Hematopoietic multipotent progenitor cell (in vitro differentiated cells): ENCODE data around the gene STPG1. TPM values are rescaled to one million over a fixed set of nuclear protein-coding genes. Genes with fewer than 3 reads are reported as not detected.

Experiments
- DNase-seq, 3 donors: peaks; one replicate each; pipeline ENCODE4 v3.0.0-alpha.2; 2011 to 2015; ENCODE audit warnings: low read depth in 2 of 3, low spot score in 2 of 3
- total RNA-seq: library from RNA; depleted of rRNA; stranded (reverse); fragments of >200 nt; gene quantifications from one replicate; pipeline ENCODE4 v1.2.3, GENCODE V29; 2012

The STPG1 gene
- total RNA-seq, 1 donor: 3.5 TPM

- no peak for DNase-seq
Observed at GRCh38 chr1:24347159-24347934, 66.2 kb downstream of the STPG1 start.

DNA sequence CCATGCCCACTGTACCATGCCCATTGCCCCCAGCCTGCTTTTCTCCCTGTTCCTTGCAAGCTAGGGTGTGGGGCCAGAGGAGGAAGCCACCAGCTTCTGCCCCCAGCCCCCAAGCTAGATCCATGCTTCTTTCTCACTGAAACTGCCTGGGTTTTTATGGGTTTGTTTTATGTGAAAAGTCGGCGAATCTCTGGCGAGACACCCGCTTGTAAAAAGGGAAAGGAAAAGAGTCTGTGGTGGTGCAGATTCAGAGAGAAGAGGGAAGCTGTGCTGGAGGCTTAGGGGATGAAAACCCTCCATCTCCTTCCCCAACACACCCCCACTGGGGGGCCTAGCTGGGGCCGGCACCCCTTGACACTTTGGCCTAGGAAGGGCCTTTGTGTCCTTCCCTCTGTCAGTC is 68.2 kb downstream of the STPG1 start:
- DNase-seq: no peak

- DNase-seq: no peak
Observed at GRCh38 chr1:24344090-24344742, 69.4 kb downstream of the STPG1 start.

DNA sequence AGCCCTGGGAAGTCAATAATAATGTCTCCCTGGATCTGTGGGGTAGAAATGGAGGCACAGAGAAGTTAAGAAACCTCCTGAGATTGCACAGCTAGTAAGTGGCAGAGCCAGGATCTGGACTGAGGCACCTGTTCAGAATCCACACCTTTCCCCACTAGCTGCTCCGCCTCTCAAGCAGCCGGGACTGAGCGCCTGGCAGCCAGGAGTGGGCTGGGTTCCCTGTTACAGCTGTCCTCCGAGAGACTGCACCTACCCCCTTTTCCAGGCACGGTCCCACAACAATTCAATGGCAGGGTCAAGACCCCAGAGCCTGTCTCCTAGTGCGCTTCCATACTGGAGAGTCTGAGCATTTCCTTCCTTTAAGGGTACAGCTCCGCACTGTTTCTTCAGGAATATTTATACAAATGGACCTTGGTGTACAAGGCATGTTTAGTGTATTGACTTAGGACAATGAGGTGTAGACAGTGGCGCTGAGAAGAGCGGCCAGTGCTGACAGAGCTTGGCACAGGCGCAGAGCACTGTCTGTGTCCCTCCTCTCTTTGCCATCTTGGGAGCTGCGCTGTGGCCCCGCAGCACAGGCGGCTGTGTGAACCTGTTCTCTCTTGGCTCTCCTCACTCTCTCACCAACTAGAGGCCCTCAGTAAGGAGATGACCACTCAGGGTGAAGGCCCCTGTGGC is 70.0 kb downstream of the STPG1 start:
- no peak for DNase-seq

GRCh38 chr1:24341260-24341659 is 72.3 kb downstream of the STPG1 start:
- no peak for DNase-seq

DNA sequence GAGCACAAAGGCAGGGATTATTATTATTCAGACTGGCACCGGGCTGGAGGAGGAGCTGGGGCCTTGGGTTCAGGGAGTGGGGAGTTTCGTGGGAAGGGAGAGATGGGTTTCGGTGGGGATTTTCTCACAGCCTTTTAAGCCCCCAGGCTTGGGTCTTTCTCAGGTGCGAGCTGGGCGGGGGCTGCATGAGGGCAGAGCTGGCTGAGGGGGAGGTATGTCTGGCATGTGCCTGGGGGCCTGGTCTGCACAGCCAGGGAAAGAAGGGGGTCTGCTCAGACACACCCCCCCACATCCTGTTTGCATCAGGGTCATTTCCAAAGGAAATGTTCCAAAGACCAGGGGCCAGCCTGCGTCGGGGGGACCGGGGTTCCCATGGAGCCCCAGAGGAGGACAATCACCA is 72.8 kb downstream of the STPG1 start:
- no peak for DNase-seq

GRCh38 chr1:24339996-24340395 is 73.6 kb downstream of the STPG1 start:
- no peak for DNase-seq

- DNase-seq: no peak
Observed at GRCh38 chr1:24338447-24338846, 75.1 kb downstream of the STPG1 start.

DNA sequence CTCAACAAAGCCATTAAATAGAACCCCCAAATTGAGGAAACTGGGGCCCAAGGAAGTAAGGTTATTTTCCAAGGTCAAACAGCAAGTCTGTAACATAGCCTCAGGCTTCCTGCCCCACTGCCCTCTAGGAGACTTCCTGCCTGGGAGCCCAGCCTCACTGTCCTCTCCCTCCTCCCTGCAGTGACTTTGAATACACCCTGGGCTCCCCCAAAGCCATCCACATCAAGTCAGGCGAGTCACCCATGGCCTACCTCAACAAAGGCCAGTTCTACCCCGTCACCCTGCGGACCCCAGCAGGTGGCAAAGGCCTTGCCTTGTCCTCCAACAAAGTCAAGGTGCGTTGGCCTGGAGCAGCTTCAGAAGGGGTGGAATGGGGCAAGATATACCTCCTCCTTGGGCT is 76.1 kb downstream of the STPG1 start:
- DNase-seq: no peak

DNA sequence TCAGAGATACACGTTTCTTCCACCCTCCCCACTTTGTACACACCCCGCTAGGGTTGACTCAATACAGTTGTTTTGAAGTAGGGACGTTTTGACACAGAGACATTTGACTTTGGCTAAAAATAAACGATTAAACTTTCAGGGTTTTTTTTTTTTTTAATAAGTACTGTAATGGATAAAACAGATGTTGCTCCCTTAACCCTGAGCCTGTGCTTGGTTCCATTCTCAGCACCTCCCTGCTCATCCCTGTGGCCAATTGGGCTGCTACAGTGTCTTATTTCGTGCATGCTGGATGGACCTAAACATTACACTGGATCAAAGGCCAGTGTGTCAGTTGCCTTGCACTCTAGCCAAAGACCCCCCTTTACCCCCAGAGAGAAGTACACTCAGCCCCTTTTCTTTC is 77.5 kb downstream of the STPG1 start:
- no peak for DNase-seq

DNA sequence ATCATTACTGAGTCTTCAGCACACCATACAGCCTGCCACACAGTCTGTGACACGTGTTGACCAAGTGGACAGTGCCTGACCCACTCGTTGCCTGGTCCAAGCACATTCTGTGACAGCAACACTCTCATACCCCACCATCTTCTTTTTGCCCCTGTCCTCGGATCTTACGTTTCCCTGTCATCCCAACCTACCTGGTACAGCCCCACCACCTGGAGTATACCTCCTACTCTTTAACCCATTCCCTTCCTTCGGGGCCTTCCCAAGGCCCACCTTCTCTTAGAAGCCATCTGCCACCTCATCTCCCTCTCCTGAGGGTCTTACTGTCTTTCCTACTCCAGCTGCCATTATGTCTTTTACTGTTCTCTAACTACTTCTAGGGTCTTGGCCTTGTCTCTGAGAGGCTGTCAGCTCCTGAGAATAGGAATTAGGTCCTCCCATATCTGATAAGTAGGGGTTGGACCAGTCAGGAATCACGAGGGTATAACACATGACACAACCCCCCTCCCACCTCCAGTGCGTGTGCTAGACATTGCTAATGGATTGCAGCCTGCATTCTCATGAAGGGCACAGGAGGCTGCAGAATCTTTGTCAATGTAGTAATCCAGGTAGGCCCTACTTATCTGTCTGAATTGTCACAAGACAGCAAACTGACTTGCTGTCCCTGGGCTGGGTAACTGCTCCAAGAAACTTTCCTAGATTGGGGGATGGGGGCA is 81.5 kb downstream of the STPG1 start:
- no peak for DNase-seq

DNA sequence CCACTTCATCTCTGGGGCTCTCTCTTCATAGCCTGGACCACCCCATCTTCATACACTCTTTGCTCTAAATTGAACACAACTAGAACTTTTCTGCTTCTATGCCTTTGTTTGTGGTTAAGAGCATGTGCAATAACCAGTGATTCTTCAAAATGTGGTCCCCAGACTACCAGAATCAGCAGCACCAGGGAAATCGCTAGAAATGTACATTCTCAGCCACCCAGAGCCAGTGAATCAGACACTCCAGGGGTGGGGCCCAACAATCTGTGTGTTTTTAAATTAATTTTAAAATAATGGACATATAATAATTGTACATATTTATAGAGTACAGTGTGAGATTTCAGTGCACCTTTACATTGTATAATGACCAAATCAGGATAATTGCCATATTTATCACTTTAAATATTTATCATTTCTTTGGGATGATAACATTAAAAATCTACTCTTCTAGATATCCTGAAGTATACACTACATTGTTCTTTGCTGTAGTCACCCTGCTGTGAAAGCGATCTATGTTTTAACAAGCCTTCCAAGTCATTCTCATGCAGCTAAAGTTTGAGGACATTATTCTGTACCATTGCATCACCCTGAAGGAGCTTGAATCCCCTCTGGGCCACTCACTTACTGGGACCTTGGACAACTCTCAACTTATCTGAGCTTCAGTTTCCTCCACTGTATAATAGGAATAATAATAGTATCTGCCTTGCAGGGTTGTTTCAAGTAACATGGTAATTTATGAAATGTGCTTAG is 83.6 kb downstream of the STPG1 start:
- no peak for DNase-seq

DNA sequence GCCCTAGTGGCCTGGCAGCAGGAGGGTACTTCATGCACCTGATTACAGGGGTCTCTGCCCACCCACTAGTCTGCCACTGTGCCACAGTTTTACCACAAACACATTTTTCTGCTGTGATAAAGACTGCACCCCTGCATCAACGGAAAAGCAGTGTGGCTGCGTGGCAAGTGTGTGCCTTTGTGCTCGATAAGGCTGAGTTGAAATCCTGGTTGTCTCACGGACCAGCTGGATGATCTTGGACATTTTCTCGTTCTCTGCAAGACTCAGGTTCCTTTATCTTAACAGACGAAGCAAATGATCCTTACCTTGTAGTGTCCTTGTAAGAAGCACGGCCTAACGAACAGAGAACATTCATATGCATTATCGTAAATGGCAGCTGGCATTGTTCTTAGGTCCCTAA is 84.3 kb downstream of the STPG1 start:
- DNase-seq: peak in 2 of 3 donors; percentile 24 to 36

GRCh38 chr1:24327891-24328290 is 85.7 kb downstream of the STPG1 start:
- DNase-seq: no peak

DNA sequence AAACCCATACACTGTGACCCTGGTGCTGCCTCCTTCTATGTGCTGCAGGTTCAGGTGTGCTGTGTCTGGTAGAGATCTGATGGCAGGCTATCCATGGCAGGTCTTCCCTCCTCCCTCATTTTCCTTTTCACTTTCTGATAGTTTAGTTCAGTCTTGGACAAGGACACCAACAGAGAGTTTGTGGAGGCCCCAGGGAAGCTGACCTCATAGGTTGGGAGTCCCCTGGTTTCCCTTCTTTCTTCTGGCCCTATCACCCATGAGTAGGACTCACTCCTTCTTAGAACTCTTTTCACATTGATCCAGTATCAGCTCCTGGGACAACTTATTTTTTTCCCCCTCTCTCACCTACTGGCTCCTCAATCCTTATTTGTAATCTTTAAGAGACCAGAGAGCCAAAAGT is 86.1 kb downstream of the STPG1 start:
- no peak for DNase-seq

DNA sequence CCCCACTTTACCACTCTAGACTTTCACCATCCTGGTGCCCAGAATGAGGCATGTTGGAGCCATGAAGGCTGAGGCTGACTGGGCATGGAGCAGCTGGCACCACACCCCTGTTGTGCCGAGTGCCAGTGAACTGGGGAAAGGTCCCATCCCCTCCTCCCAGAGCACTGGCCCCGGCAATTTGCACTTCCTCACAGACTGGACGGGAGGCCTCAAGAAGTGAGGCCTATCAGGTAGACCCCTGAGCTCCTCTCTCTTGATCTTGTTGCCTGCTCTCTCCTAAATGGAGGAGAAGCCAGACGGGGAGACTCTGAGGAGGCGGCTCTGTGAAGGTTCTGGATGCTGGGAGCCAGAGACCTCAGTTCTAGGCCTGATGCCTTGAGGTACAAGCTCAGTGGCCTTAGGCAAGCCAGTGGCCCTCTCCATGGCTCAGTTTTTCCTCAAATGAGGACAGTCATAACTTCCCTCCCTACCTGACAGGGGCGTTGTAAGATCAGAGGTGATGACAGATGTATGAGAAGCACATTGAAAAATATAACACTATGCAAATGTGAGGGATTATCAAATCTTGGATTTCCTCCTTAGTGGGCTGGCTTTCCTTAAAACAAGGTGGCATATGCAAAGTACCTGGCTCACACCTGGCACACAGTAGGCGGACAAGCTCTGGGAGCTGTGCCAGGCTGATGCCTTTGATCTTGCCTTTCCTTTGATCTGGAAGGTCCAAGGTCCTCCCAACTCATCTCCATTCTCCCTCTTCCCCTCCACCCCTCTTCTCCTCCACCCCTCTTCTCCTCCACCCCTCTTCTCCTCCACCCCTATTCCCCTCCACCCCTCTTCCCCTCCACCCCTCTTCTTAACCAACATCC is 87.8 kb downstream of the STPG1 start:
- no peak for DNase-seq

- DNase-seq: no peak
Observed at GRCh38 chr1:24324903-24325302, 88.7 kb downstream of the STPG1 start.

DNA sequence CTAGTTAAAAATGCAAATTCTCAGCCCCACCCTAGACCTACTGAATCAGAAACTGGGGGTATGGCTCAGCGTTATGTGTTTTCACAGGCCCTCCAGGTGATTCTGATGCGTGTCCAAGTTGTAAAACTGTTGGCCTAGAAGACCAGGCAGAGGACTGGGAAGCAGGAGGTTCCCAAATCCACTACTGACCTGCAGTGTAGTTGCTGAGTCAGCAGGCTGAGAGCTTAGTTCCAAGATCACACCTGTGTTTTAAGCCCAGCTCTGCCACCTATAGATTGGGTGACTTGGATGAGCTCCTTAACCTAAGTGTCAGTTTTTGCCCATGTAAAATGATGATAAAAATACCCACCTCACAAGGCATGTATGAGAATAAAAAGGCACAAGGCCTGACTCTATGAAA is 90.3 kb downstream of the STPG1 start:
- no peak for DNase-seq

DNA sequence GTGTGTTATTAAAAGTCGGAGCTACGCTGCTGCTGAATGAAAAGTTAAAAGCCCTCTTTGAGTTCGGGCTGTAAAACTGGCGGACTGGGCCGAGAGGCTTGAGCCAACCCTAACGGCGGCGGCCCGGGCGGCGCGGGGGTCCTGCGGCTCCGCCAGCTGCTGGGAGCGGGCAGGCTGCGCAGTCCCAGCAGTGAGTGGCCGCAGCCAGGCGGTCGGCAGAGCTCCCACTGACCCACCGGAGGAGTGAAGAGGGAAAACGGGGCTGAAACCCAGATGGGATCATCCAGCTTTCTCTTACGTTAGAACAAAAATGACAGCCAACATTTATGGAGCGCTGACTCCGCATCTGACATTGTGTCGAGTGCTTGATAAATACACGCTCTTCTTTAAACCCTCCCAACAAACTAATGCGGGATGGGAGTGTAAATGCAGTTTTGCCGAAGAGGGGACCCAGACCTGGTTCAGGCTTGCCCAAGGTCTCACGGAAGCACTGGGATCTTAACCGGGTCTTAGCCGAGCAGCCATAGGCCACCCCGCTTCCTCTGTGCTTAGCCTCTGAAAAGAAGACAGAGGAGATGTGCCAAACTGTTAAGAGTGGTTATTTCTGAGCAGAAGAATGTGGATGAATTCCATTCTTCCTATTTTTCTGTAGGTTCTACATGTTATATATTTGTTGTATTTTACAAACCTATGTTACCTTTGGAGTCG is 91.0 kb downstream of the STPG1 start:
- DNase-seq: no peak
